ENCODE data around the gene TAX1BP3. TPM values are rescaled to one million over a fixed set of nuclear protein-coding genes. Genes with fewer than 3 reads are reported as not detected.

TAX1BP3 gene
- total and polyA plus RNA-seq, 2 of the 13 experiments (the other 11 are each of a cell fraction or from before 2014, with no cell fraction given): 16.7 to 45.1 TPM

GRCh38 chr17:3667366-3668278 lies 756 bp downstream of the TAX1BP3 start (continued):
- TF ChIP-seq, protein P1, sequence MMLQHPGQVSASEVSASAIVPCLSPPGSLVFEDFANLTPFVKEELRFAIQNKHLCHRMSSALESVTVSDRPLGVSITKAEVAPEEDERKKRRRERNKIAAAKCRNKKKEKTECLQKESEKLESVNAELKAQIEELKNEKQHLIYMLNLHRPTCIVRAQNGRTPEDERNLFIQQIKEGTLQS (CRISPR knock-in tag; IDR thresholded peaks at IDR 0.05): peak; percentile 70
- TF ChIP-seq CBX2 (IDR thresholded peaks at IDR 0.05; ENCODE audit: low read depth, low read length) (no peak), CBX2 (CRISPR knock-in tag; IDR thresholded peaks at IDR 0.05; ENCODE audit: low read depth) (no peak), SPEN (CRISPR knock-in tag; IDR thresholded peaks at IDR 0.05; ENCODE audit: low read depth) (no peak), ZNF17 (CRISPR knock-in tag; IDR thresholded peaks at IDR 0.05) (peak; percentile 88), ZBTB20 (CRISPR knock-in tag; IDR thresholded peaks at IDR 0.05; ENCODE audit: borderline replicate concordance, low read depth) (no peak), NCOA5 (CRISPR knock-in tag; IDR thresholded peaks at IDR 0.05) (no peak), RBM22 (optimal IDR thresholded peaks at IDR 0.05; ENCODE audit: low read length) (no peak), PRPF4 (IDR thresholded peaks at IDR 0.05; ENCODE audit: low read depth, low read length, poor library complexity, severe bottlenecking) (no peak)

- H3K79me2 ChIP-seq (ENCODE audit: insufficient read depth, low read length): peaks cover 24% of the 10 kb centered on the region
- ATAC-seq: no peak
- POLR2A ChIA-PET: interaction anchor here (1.8 to 3.6 kb wide), 3 partner anchors 11 to 64 kb away, joined by 7 to 74 read pairs (median 12); partner anchors contain the start of genes CTNS and SHPK
- TF ChIP-seq ZZZ3 (CRISPR knock-in tag; IDR thresholded peaks at IDR 0.05; ENCODE audit: borderline replicate concordance) (no peak), ZNF496 (CRISPR knock-in tag; IDR thresholded peaks at IDR 0.05; ENCODE audit: insufficient replicate concordance) (no peak), WIZ (CRISPR knock-in tag; IDR thresholded peaks at IDR 0.05) (no peak), MEIS2 (CRISPR knock-in tag; IDR thresholded peaks at IDR 0.05) (no peak), ZNF747 (CRISPR knock-in tag; IDR thresholded peaks at IDR 0.05; ENCODE audit: borderline replicate concordance) (no peak), ZBTB3 (CRISPR knock-in tag; IDR thresholded peaks at IDR 0.05; ENCODE audit: borderline replicate concordance, low read depth) (no peak), HES4 (CRISPR knock-in tag; IDR thresholded peaks at IDR 0.05; ENCODE audit: borderline replicate concordance) (no peak), ZNF678 (CRISPR knock-in tag; IDR thresholded peaks at IDR 0.05) (no peak), JUND (CRISPR knock-in tag; IDR thresholded peaks at IDR 0.05) (no peak), CEBPB (IDR thresholded peaks at IDR 0.05; ENCODE audit: borderline replicate concordance, low read depth, low read length) (no peak), HNF4G (IDR thresholded peaks at IDR 0.05; ENCODE audit: borderline replicate concordance, low read depth, low read length) (no peak), HNF4G (CRISPR knock-in tag; IDR thresholded peaks at IDR 0.05; ENCODE audit: borderline replicate concordance, low read depth) (no peak)
- TF ChIP-seq, protein P2, sequence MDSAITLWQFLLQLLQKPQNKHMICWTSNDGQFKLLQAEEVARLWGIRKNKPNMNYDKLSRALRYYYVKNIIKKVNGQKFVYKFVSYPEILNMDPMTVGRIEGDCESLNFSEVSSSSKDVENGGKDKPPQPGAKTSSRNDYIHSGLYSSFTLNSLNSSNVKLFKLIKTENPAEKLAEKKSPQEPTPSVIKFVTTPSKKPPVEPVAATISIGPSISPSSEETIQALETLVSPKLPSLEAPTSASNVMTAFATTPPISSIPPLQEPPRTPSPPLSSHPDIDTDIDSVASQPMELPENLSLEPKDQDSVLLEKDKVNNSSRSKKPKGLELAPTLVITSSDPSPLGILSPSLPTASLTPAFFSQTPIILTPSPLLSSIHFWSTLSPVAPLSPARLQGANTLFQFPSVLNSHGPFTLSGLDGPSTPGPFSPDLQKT (CRISPR knock-in tag; IDR thresholded peaks at IDR 0.05; ENCODE audit: borderline replicate concordance): no peak
These were observed 1.9 kb downstream of the TAX1BP3 start for GRCh38 chr17:3666516-3666915.

More at GRCh38 chr17:3666516-3666915, 1.9 kb downstream of the TAX1BP3 start:
- no peak overlapping the region for H3K27ac ChIP-seq (ENCODE audit: extremely low read length, insufficient read depth, low read length)
- peaks cover 4% of the 10 kb centered on the region; the same call in 1 of the 2 replicates for H4K20me1 ChIP-seq (ENCODE audit: insufficient read depth, low read length)
- no peak overlapping the region; a peak in 1 of 6 replicates for H3K4me3 ChIP-seq (replicated peaks in 1 of 3; ENCODE audit: insufficient read depth in 1 of 3, low read depth in 2 of 3, low read length in 3 of 3)
- WGBS (ENCODE audit: low lambda C conversion rate): 92% methylated on average over 1 of the region's 6 CpGs
- H3K4me2 ChIP-seq (ENCODE audit: low read depth, low read length): peak overlapping the region; percentile 16
- in situ Hi-C loops (cut with HindIII; ENCODE audit: extremely low pct_ligation_motif_present, low pct_unique_long_range_greater_than_20kb): loop anchor here (10.0 kb wide), 1 partner anchor 622 kb away; no protein-coding TSS in a partner anchor
- no peak overlapping the region for H2AFZ ChIP-seq (ENCODE audit: low read length)
- DNase-seq (ENCODE audit: low spot score) (no peak), FAIRE-seq (no peak)
- no peaks in the 10 kb centered on the region; a peak in 1 of 5 replicates for H3K27me3 ChIP-seq (ENCODE audit: control insufficient read depth in 1 of 2, insufficient read depth in 2 of 2, low read length in 2 of 2)
- intact Hi-C loops (cut with micrococcal nuclease; ENCODE audit: unreplicated experiment): no loop called here
- H3K9ac ChIP-seq (ENCODE audit: insufficient read depth, low read depth, low read length): no peak overlapping the region
- peaks cover 44% of the 10 kb centered on the region for H3K4me1 ChIP-seq (ENCODE audit: insufficient read depth, low read length)
- CTCF ChIA-PET (ENCODE audit: low intra/inter-chr PET ratio, low total read pairs): no interaction called here
- BruUV-seq (replicated peaks): no TSS peak
- peaks cover 2 to 8% of the 10 kb centered on the region in 2 experiments; a peak in 3 of 5 replicates for H3K36me3 ChIP-seq (replicated peaks in 1 of 2; ENCODE audit: control insufficient read depth in 1 of 2, insufficient read depth in 2 of 2, low read length in 2 of 2)
- H3K9me3 ChIP-seq (ENCODE audit: low read length): no peaks in the 10 kb centered on the region
